NCI-H2227 (cell line): ENCODE data around the gene MEAF6.

Experiments
- DNase-seq: peaks from one replicate; lab custom pipeline; 2025; ENCODE audit not compliant: unreplicated experiment; lab: John Stamatoyannopoulos, UW

MEAF6 gene

DNA sequence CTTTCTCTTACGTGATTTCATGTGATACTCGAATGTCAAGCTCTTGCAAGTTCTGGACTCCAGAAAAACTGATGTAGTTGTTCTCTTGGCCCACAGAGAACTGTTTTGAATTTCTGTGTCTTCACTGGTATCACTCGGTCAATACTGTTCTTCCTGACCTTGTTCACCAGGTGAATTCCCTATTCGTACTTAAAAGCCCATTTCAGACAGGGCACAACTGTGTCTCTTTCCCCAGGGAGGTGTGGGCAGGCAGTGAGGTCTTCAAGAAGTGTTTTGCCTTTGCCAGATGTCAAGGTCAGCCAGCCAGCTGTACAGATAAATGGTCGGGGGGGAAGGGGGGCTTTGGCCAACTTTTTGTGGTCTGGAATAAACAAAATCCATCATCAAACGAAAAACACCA, 67.7 kb downstream of the MEAF6 start:
- DNase-seq: no peak

DNA sequence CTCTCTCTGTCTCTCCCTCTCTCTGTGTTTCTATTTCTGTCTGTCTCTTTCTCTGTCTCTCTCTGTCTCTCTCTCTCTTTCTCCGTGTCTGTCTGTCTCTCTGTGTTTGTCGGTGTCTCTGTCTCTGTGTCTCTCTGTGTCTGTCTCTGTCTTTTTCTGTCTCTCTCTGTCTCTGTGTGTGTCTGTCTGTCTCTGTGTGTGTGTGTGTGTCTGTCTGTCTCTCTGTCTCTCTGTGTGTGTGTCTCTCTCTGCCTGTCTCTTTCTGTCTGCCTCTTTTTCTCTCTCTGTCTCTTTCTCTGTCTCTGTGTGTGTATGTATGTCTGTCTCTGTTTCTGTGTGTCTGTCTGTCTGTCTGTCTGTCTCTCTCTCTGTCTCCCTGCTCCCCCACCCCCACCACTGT, 71.9 kb downstream of the MEAF6 start:
- no peak for DNase-seq
